Endodermal cell (in vitro differentiated cells): ENCODE measurements around the gene TANK. TPM values are rescaled to one million over a fixed set of nuclear protein-coding genes. Genes with fewer than 3 reads are reported as not detected.
"Not testable (repeated sequence)": the region's sequence is repeated elsewhere in the genome, so short reads cannot be mapped to it uniquely, and the experiment has no call there.

Source experiments
- DNase-seq: peaks from one replicate; pipeline ENCODE4 v3.0.0-alpha.2; 2017
- H3K27ac ChIP-seq: 2 replicates; pipeline ENCODE4 v1.5.1; 2013; ENCODE audit warnings: mild to moderate bottlenecking, low read depth, low read length, moderate library complexity
- H3K27me3 ChIP-seq: 2 replicates; pipeline ENCODE4 v1.6.1; 2013; ENCODE audit warnings: mild to moderate bottlenecking, low read length, moderate library complexity; ENCODE audit not compliant: insufficient read depth, control insufficient read depth, poor library complexity, severe bottlenecking
- H3K36me3 ChIP-seq: 2 replicates; pipeline ENCODE4 v1.7.0; 2013; ENCODE audit warnings: mild to moderate bottlenecking, low read length, moderate library complexity; ENCODE audit not compliant: control insufficient read depth, insufficient read depth
- H3K4me1 ChIP-seq: one replicate; pipeline ENCODE4 v1.7.0; 2013; ENCODE audit warnings: low read length; ENCODE audit not compliant: control insufficient read depth, insufficient read depth
- H3K4me3 ChIP-seq: 2 replicates; pipeline ENCODE4 v1.5.1; 2013; ENCODE audit warnings: mild to moderate bottlenecking, low read length, moderate library complexity
- H3K9ac ChIP-seq: 2 replicates; pipeline ENCODE4 v1.6.1; 2013; ENCODE audit warnings: mild to moderate bottlenecking, low read length, moderate library complexity; ENCODE audit not compliant: poor library complexity, severe bottlenecking; ENCODE audit errors: extremely low read depth
- H3K9me3 ChIP-seq: 2 replicates; pipeline ENCODE4 v1.6.1; 2013; ENCODE audit warnings: mild to moderate bottlenecking, low read length, moderate library complexity; ENCODE audit not compliant: control insufficient read depth
- H3K27ac Mint-ChIP-seq: 2 replicates; pipeline ENCODE4 v1.8.0; 2020; ENCODE audit warnings: mixed read lengths
- H3K27me3 Mint-ChIP-seq: 2 replicates; pipeline ENCODE4 v1.8.0; 2021; ENCODE audit warnings: mild to moderate bottlenecking, mixed read lengths; ENCODE audit not compliant: insufficient read depth
- H3K36me3 Mint-ChIP-seq: 2 replicates; pipeline ENCODE4 v1.8.0; 2020; ENCODE audit warnings: low read depth, mixed read lengths
- H3K4me1 Mint-ChIP-seq: 2 replicates; pipeline ENCODE4 v1.8.0; 2020; ENCODE audit warnings: mixed read lengths
- H3K4me3 Mint-ChIP-seq: 2 replicates; pipeline ENCODE4 v1.8.0; 2020; ENCODE audit warnings: mild to moderate bottlenecking, moderate library complexity, mixed read lengths
- H3K9me3 Mint-ChIP-seq: 2 replicates; pipeline ENCODE4 v1.8.0; 2020; ENCODE audit warnings: mild to moderate bottlenecking, mixed read lengths
- WGBS, 2 experiments: methylation state at CpG; one replicate each; pipeline versions ENCODE4 v1.1.5 to v1.1.7; 2013; ENCODE audit warnings: missing lambda C conversion rate in 2 of 2, mixed read lengths in 1 of 2; ENCODE audit not compliant: insufficient coverage in 1 of 2, insufficient read length in 1 of 2; 5-methylcytosine and 5-hydroxymethylcytosine counted together
- total RNA-seq, 2 donors: library from RNA; stranded (reverse); fragmentation: NEBNext Ultra II Directional in 1 of 2; extraction: Animal tissue kit (Norgen Biotek cat#: 25700) in 1 of 2; gene quantifications; 2 replicates in 1 of 2; 3 replicates in 1 of 2; pipeline ENCODE4 v1.2.1, GENCODE V29; 2021
- TF ChIP-seq, protein P1 (sequence below): fragments of 200-600 bp; sonication (generic); conservative IDR thresholded peaks from 2 replicates; pipeline ENCODE4 v1.5.0; 2021; ENCODE audit warnings: antibody characterized with exemption, mild to moderate bottlenecking

Gene TANK
- total RNA-seq, 2 donors from 2014 or later, result 22.4 to 33.2 TPM

DNA sequence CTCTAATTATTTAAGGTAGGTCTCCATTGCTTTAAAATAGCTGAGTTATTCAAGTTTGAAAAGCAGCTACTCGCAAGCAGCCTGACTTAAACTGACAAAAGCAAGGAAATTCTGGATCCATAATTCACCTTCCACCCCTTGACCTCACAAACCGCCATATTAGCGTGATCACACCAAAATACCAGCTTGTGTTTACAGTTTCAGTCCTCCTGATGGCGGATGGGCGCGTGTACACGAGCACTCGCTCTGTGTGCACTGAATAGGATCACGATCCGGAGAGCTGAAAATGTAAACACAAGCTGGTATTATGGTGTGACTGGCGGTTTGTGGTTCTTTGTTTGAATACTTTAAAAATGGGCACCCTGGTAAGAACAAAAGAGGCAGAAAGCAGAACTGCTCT is 105.6 kb downstream of the TANK start:
- no peaks in the 10 kb centered on the region for H3K36me3 Mint-ChIP-seq
- H3K27me3 Mint-ChIP-seq, result no peaks in the 10 kb centered on the region
- no peak overlapping the region for H3K4me3 Mint-ChIP-seq
- Histone ChIP-seq H3K36me3 (no peaks in the 10 kb centered on the region), H3K4me3 (no peak overlapping the region), H3K4me1 (no peaks in the 10 kb centered on the region), H3K27ac (no peak overlapping the region), H3K9ac (no peak overlapping the region), H3K27me3 (no peaks in the 10 kb centered on the region), H3K9me3 (no peaks in the 10 kb centered on the region)
- no peak overlapping the region for H3K27ac Mint-ChIP-seq
- peaks cover 1% of the 10 kb centered on the region for H3K9me3 Mint-ChIP-seq
- no peaks in the 10 kb centered on the region for H3K4me1 Mint-ChIP-seq
- 93 to 99% methylated on average over 10 to 11 of the region's 11 CpGs for WGBS, 2 experiments
- TF ChIP-seq, protein P1, sequence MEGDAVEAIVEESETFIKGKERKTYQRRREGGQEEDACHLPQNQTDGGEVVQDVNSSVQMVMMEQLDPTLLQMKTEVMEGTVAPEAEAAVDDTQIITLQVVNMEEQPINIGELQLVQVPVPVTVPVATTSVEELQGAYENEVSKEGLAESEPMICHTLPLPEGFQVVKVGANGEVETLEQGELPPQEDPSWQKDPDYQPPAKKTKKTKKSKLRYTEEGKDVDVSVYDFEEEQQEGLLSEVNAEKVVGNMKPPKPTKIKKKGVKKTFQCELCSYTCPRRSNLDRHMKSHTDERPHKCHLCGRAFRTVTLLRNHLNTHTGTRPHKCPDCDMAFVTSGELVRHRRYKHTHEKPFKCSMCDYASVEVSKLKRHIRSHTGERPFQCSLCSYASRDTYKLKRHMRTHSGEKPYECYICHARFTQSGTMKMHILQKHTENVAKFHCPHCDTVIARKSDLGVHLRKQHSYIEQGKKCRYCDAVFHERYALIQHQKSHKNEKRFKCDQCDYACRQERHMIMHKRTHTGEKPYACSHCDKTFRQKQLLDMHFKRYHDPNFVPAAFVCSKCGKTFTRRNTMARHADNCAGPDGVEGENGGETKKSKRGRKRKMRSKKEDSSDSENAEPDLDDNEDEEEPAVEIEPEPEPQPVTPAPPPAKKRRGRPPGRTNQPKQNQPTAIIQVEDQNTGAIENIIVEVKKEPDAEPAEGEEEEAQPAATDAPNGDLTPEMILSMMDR, result no peak
- DNase-seq, result peak; percentile 41

DNA sequence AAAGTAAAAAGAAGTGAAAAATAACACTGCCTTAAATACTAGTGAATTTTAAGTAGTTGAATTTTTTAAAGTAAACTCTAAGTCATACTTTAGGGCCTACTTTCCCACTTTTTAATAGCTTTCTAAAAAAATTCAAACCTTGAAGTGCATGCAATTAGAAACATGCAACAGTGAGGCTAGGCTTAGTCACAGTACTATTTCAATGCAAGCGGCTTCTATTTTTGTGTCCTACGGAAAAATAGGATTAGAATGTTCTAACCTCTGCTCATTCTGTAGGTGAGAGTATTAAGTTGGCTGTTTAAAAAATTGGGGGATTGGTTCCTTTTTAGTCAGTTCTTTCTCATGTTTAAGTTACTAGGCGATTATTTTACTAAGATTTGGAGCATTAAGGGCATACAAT is 108.9 kb downstream of the TANK start:
- TF ChIP-seq, protein P1, result no peak
- no peaks in the 10 kb centered on the region for H3K4me1 ChIP-seq
- no peak overlapping the region for H3K4me3 ChIP-seq
- no peak for DNase-seq
- Mint-ChIP-seq H3K4me3 (no peak overlapping the region), H3K27me3 (no peaks in the 10 kb centered on the region), H3K4me1 (no peaks in the 10 kb centered on the region), H3K9me3 (peaks cover 8% of the 10 kb centered on the region), H3K27ac (no peak overlapping the region), H3K36me3 (no peaks in the 10 kb centered on the region)
- no peaks in the 10 kb centered on the region for H3K9me3 ChIP-seq
- no peak overlapping the region for H3K9ac ChIP-seq
- no peaks in the 10 kb centered on the region for H3K36me3 ChIP-seq
- 80 to 96% methylated on average over 1 to 2 of the region's 3 CpGs for WGBS, 2 experiments
- H3K27me3 ChIP-seq, result no peaks in the 10 kb centered on the region
- no peak overlapping the region for H3K27ac ChIP-seq

DNA sequence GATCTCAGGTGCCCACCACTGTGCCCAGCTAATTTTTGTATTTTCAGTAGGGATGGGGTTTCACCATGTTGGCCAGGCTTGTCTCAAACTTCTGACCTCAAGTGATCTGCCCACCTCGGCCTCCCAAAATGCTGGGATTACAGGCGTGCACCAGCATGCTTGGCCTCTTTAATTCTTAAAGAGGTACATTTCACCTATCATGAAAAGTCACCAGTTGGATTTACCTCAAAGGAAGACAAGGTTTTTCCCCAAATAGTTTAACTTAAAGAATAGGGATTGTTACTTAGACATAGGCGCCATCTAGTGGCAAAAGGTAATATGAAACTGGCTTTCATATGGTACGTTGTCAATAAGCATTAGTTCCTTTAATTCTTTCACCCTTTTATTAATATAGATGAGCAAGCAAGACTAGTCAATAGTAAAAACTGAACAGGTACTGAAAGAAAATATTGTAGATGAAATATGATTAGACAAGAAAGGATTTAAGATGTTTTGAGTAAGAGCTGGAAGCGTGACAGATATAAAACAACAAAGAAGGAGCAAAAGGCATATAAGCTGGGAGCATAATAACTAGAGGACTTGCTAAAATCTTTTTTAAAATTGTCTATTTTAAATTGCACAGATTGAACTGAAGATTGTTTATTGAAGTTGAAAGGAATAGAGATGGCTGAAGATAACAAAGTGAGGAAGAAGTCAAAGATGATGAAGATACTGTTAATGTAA is 113.0 kb downstream of the TANK start:
- Mint-ChIP-seq H3K4me1 (no peaks in the 10 kb centered on the region), H3K27me3 (no peaks in the 10 kb centered on the region), H3K9me3 (peaks cover 8% of the 10 kb centered on the region), H3K36me3 (no peaks in the 10 kb centered on the region), H3K27ac (no peak overlapping the region), H3K4me3 (no peak overlapping the region)
- TF ChIP-seq, protein P1, result peak; percentile 86
- Histone ChIP-seq H3K27me3 (no peaks in the 10 kb centered on the region), H3K4me3 (no peak overlapping the region), H3K36me3 (no peaks in the 10 kb centered on the region), H3K27ac (no peak overlapping the region), H3K9ac (no peak overlapping the region), H3K4me1 (no peaks in the 10 kb centered on the region), H3K9me3 (no peaks in the 10 kb centered on the region)
- DNase-seq, result peak; percentile 43
- 20 to 43% methylated on average over 3 to 5 of the region's 5 CpGs for WGBS, 2 experiments

DNA sequence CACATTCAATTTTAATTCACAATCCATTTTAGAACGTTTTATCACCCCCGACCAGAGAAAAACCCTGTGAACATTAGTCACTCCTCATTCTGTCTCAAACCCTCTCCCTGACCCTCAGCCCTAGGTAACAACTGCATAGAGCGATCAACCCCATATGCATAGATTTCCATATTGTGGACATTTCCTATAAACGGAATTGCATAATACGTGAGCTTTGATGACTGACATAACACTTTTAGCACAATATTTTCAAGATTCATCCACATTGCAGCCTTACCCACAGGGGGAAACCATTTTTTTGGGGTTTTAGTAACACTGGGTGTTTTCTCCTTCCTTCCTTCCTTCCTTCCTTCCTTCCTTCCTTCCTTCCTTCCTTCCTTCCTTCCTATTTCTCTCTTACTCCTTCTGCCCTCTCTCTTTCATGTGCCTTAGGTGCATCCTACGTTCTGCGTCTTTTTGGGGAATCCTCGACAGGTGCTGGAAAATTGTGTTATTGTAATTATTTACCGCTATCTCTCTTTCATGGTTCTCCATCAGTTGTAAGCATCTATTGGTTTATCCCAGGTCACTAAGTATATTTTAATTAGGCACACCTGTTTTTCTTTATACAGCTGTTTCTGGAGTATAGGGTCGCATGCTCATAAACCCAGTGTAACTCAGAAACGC is 118.5 kb downstream of the TANK start:
- H3K36me3 Mint-ChIP-seq, H3K4me1 ChIP-seq, H3K27me3 Mint-ChIP-seq, H3K36me3 ChIP-seq, H3K4me1 Mint-ChIP-seq, H3K27ac Mint-ChIP-seq, H3K4me3 ChIP-seq, H3K4me3 Mint-ChIP-seq, H3K9ac ChIP-seq, H3K27ac ChIP-seq, H3K9me3 Mint-ChIP-seq, DNase-seq, H3K27me3 ChIP-seq: not testable (repeated sequence)
- peaks cover 11% of the 10 kb centered on the region for H3K9me3 ChIP-seq
- 69 to 82% methylated on average over 8 to 11 of the region's 11 CpGs for WGBS, 2 experiments

DNA sequence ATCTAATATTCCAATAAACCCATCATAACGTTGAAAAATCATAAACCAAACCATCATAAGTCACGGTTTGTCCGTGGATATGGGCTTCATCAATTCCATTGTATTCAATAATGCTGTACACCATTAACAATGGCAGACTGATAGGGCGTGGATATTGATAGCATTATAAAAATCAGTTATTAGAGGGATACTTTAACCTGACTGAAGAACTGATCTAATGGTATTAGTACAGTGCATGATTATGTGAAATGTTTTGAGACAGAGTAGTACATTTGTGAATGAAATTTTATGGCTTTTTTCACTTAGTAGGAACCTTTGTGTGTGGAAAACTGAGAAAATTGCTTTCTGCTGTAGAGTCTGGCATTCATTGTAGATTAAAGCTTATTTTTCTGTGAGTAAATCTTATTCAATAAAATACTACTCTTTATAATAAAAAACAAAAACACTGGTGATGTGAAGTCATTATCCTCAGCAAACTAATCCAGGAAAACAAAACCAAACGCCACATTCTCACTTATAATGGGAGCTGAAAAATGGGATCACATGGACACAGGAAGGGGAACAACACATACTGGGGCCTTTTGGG is 119.1 kb downstream of the TANK start:
- not testable (repeated sequence) for H3K9ac ChIP-seq, H3K36me3 ChIP-seq, H3K36me3 Mint-ChIP-seq, H3K4me3 ChIP-seq, H3K27me3 ChIP-seq, H3K9me3 Mint-ChIP-seq, H3K27ac ChIP-seq, H3K4me1 Mint-ChIP-seq, DNase-seq, H3K27me3 Mint-ChIP-seq, H3K4me1 ChIP-seq, H3K4me3 Mint-ChIP-seq, H3K27ac Mint-ChIP-seq
- WGBS, 2 experiments, result 92% methylated on average over 5 of the region's 5 CpGs; no CpG with 5 or more reads in 1 of the 2 experiments
- H3K9me3 ChIP-seq, result peaks cover 11% of the 10 kb centered on the region
